Esophagus muscularis mucosa (tissue), 4 donors: ENCODE results near the gene ZSCAN20.

ENCODE experiments used
- EP300 ChIP-seq: sonication (generic); formaldehyde crosslinking; IDR thresholded peaks from one replicate; pipeline ENCODE4 v1.6.1; 2017; ENCODE audit warnings: antibody characterized with exemption
- POLR2A ChIP-seq: fragments of 450-650 bp; IDR thresholded peaks from one replicate; pipeline ENCODE4 v1.6.1; 2017; ENCODE audit warnings: antibody characterized with exemption, moderate library complexity, mild to moderate bottlenecking, low read depth
- POLR2AphosphoS5 ChIP-seq, 2 donors: sonication (generic); formaldehyde crosslinking; IDR thresholded peaks; one replicate each; pipeline ENCODE4 v1.6.1; 2017; ENCODE audit warnings: antibody characterized with exemption in 2 of 2
- TF ChIP-seq, protein P1 (sequence below), 3 experiments: fragments of 200-600 bp in 2 of 3; fragments of 450-650 bp in 1 of 3; sonication (generic) in 2 of 3; IDR thresholded peaks; one replicate each; pipeline ENCODE4 v1.5.1; 2017 to 2019; ENCODE audit warnings: antibody characterized with exemption in 3 of 3, mild to moderate bottlenecking in 2 of 3, moderate library complexity in 1 of 3

DNA sequence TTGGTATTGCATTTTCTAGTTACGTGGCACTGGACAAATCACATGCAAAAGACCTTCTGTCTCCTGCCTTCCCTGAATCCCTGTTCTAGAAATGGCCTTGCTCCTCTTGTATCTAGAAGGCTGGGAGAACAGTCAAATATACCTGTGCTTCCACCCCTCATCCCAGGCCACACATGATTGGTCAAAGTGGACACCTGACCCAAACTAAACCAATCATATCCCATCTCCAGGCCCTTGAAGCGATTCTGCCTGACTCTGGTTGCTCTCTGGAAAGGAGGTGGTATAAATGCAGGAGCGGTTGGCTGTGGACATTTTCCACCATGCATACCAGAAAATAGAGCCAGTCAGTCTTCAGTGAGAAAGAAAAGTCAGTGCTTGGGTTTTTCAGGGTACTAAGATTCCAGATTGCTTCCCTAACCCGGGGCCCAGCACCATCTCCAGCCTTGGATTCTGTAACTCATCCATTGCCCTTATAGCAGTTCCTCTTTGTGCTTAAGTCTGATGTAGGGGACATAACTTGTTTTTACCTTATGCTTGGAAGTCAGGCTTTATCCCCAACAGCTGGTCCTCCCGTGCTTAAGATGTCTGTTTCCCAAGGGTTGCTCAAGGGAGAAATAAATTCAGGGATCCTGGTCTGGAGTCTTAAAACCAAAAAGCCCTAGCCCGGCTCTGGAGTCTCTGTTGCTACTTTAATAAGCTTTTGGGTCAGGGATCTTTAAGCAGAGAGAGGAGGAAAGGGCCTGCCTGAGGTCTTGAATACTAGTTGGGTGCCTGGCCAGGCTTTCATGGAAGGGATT lies 33.9 kb upstream of the ZSCAN20 start:
- TF ChIP-seq, protein P1, sequence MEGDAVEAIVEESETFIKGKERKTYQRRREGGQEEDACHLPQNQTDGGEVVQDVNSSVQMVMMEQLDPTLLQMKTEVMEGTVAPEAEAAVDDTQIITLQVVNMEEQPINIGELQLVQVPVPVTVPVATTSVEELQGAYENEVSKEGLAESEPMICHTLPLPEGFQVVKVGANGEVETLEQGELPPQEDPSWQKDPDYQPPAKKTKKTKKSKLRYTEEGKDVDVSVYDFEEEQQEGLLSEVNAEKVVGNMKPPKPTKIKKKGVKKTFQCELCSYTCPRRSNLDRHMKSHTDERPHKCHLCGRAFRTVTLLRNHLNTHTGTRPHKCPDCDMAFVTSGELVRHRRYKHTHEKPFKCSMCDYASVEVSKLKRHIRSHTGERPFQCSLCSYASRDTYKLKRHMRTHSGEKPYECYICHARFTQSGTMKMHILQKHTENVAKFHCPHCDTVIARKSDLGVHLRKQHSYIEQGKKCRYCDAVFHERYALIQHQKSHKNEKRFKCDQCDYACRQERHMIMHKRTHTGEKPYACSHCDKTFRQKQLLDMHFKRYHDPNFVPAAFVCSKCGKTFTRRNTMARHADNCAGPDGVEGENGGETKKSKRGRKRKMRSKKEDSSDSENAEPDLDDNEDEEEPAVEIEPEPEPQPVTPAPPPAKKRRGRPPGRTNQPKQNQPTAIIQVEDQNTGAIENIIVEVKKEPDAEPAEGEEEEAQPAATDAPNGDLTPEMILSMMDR (IDR thresholded peaks at IDR 0.05) = no peak
- TF ChIP-seq POLR2A = no peak
- no peak for TF ChIP-seq EP300
- no peak for TF ChIP-seq POLR2AphosphoS5 (IDR thresholded peaks at IDR 0.05)
